Right atrium auricular region (tissue), 2 donors: ENCODE data around the gene A3GALT2. TPM values are rescaled to one million over a fixed set of nuclear protein-coding genes. Genes with fewer than 3 reads are reported as not detected.

Source experiments
- DNase-seq: peaks from one replicate; pipeline ENCODE4 v3.0.0-alpha.2; 2019; ENCODE audit warnings: low spot score
- H3K27ac ChIP-seq, 2 donors: fragments of 200-600 bp; sonication (generic); 1 replicate in 1 of 2; 2 replicates in 1 of 2; pipeline ENCODE4 v1.5.1; 2016 to 2019
- H3K27me3 ChIP-seq, 2 donors: fragments of 200-600 bp; sonication (generic); one replicate each; pipeline versions ENCODE4 v1.5.1 to v1.6.0; 2017 to 2019
- H3K36me3 ChIP-seq: fragments of 200-600 bp; sonication (generic); one replicate; pipeline ENCODE4 v1.5.1; 2016
- H3K4me1 ChIP-seq, 2 donors: fragments of 200-600 bp; sonication (generic); one replicate each; pipeline versions ENCODE4 v1.5.1 to v1.6.0; 2017 to 2019
- H3K4me3 ChIP-seq, 2 donors: fragments of 200-600 bp; sonication (generic); 1 replicate in 1 of 2; 2 replicates in 1 of 2; pipeline ENCODE4 v1.5.1; 2017 to 2019; ENCODE audit warnings: mild to moderate bottlenecking in 1 of 2, moderate library complexity in 1 of 2
- H3K9me3 ChIP-seq, 2 donors: fragments of 200-600 bp; sonication (generic); one replicate each; pipeline ENCODE4 v1.5.1; 2019
- total RNA-seq, 2 donors: library from RNA; depleted of rRNA; stranded (reverse); fragments of >200 nt; gene quantifications; one replicate each; pipeline ENCODE4 v1.1.0, GENCODE V29; 2016
- TF ChIP-seq, protein P1 (sequence below), 2 donors: fragments of 200-600 bp; sonication (generic); IDR thresholded peaks; one replicate each; pipeline ENCODE4 v1.5.1; 2019; ENCODE audit warnings: antibody characterized with exemption in 2 of 2

Gene A3GALT2
- total RNA-seq, 2 donors from 2014 or later = not detected

DNA sequence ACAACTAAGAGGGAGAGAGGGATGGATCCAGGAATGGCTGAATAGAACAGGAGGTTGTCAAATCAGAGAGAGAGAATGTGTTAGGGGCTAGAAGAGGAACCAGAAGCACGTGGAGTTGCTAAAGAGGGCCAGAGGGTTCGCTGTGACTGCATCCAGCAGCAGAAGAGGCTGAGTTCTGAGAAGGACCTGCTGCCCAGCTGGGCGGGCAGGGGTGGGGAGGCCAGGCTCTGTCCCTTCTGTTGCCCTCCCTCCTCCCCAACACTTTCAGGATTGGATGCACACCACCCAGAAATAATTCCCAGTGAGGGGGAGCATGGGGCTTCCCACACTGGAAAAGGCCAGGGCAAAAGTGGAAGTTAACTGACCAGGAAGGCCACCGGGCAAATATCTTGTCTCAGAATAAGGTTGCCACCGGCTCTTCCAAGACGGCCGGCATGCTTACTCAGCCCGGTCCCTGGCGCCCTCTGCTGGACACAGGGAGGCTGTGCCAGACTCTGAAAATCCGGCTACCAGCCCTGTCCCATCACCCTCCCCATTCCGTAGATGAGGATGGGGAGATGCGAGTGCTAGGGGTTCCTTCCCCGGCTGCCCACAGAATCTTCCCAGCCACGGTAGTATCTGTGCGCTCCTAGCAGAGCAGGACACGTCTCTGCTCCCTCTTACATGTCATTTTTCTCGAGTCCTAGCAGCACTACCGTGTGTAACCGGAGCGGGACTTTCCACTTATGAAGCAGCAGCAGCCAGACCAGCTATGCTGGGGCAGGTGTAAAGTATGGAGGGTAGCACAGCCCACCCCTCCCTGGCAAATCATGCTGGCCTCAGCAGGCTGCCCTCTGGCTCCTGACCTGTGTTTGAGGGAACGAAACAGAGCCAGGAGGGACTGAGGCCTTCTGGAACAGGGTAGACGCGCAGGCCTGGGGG, 46.8 kb upstream of the A3GALT2 start:
- TF ChIP-seq, protein P1, sequence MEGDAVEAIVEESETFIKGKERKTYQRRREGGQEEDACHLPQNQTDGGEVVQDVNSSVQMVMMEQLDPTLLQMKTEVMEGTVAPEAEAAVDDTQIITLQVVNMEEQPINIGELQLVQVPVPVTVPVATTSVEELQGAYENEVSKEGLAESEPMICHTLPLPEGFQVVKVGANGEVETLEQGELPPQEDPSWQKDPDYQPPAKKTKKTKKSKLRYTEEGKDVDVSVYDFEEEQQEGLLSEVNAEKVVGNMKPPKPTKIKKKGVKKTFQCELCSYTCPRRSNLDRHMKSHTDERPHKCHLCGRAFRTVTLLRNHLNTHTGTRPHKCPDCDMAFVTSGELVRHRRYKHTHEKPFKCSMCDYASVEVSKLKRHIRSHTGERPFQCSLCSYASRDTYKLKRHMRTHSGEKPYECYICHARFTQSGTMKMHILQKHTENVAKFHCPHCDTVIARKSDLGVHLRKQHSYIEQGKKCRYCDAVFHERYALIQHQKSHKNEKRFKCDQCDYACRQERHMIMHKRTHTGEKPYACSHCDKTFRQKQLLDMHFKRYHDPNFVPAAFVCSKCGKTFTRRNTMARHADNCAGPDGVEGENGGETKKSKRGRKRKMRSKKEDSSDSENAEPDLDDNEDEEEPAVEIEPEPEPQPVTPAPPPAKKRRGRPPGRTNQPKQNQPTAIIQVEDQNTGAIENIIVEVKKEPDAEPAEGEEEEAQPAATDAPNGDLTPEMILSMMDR (IDR thresholded peaks at IDR 0.05) = peak; percentile 90 to 98
- Histone ChIP-seq H3K4me3 (no peak overlapping the region), H3K27me3 (no peaks in the 10 kb centered on the region), H3K9me3 (no peaks in the 10 kb centered on the region), H3K27ac (peak overlapping the region; percentile 87 to 89), H3K36me3 (no peaks in the 10 kb centered on the region), H3K4me1 (peaks cover 0 to 55% of the 10 kb centered on the region in 2 donors)
- DNase-seq = peak; percentile 90

DNA sequence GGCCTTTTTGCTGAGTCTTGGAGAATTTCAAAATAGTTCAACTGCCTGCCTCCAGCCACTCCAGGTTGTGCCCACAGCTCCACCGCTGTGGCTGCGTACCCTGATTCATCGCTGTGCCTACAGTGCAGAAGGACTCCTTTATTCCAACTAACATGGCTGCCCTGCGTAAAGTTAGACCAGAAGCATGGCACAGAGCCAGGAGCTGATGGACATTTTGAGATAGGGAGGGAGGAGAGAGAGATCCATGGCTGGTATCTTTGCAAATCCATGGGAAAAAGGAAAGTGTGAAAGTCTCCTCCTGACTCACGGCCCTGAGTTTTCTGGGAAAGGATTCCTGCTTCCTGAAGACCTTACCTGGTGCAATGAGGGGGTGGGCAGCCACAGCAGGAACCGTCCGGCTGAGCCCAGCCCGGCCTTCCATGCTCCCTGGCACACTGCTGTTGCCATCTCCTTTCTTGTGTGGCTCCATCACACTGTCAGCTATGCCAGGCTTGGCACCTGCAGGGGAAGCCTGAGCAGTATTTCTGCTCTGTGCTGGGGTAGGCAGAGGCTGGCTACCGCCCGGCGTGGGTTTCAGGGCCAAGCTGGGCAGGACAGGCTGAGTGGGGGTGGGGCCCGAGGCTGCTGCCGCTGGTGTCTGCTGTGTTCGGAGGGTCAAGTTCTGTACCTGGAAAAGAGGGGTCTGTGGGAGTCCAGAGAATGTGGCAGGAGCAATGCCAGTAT, 46.0 kb upstream of the A3GALT2 start:
- no peaks in the 10 kb centered on the region for H3K9me3 ChIP-seq
- H3K27ac ChIP-seq = peak overlapping the region; percentile 87 to 89
- H3K27me3 ChIP-seq = no peaks in the 10 kb centered on the region
- H3K4me3 ChIP-seq = no peak overlapping the region
- no peaks in the 10 kb centered on the region for H3K36me3 ChIP-seq
- no peak for DNase-seq
- TF ChIP-seq, protein P1 (IDR thresholded peaks at IDR 0.05) = no peak
- H3K4me1 ChIP-seq = peaks cover 0 to 63% of the 10 kb centered on the region in 2 donors

DNA sequence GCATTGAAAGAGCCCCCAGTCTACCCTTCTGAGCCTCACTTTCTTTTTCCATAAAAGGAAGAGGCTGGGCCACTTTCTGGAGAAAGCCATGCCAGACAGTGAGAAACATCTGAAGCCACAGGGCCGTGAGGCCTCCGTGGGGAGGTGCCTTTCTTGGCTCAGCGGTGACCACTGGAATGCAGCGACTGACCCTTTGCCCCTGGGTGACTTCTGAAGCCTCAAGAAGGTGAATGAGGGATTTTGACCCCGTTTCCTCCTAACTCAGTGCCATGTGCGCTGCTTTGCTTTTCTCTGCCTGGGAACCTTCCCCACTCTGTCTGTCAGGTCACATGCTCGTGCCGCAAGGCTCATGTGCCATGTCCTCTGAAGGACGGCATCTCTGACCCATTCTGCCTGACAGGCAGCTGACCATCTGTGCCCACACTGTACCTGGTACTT, 44.7 kb upstream of the A3GALT2 start:
- Histone ChIP-seq H3K4me1 (peaks cover 0 to 74% of the 10 kb centered on the region in 2 donors), H3K4me3 (no peak overlapping the region), H3K36me3 (no peaks in the 10 kb centered on the region), H3K27ac (peak overlapping the region; percentile 87 to 89), H3K27me3 (no peaks in the 10 kb centered on the region), H3K9me3 (no peaks in the 10 kb centered on the region)
- TF ChIP-seq, protein P1 (IDR thresholded peaks at IDR 0.05) = no peak
- DNase-seq = no peak

DNA sequence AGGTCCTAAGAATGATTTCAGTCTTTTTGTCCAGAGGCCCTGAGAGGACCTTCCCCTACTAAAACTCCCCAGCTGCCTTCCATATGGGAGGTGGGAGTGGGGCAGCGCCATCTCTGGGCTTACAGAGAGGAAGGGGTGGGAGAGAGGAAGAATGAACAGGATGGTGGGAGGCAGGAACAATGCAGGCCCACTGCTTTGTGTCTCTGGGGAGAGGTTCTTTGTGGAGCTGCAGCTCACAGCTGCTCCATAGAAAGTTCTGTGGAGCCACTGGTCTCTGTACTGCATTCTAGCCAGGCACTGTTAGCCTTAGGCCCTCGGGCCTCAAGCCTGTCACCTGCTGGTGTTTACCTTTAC, 43.6 kb upstream of the A3GALT2 start:
- DNase-seq = no peak

DNA sequence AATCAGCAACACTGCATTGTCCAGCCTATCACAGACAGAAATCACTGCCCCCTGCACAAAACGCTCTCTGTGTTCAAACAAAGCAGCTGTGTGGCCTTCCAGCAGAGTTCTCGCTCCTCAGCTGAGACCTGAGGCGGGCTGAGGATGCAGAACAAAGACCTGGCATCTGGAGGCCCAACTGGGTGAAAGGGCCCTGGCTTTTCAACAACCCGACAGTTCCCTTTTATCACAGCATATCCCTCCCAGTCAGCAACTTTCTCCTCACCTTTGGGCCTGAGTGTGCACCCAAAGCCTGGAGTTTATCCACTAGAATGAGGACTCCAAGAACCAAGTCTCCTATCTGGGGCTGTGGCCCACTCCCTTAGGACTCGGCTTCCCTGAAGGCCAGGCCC, 42.6 kb upstream of the A3GALT2 start:
- H3K27ac ChIP-seq = peak overlapping the region; percentile 87 to 89
- TF ChIP-seq, protein P1 (IDR thresholded peaks at IDR 0.05) = no peak
- no peaks in the 10 kb centered on the region for H3K27me3 ChIP-seq
- H3K4me1 ChIP-seq = peaks cover 0 to 78% of the 10 kb centered on the region in 2 donors
- H3K9me3 ChIP-seq = no peaks in the 10 kb centered on the region
- no peak overlapping the region for H3K4me3 ChIP-seq
- H3K36me3 ChIP-seq = no peaks in the 10 kb centered on the region
- DNase-seq = no peak

More for the DNA sequence above, 43.6 kb upstream of the A3GALT2 start:
- TF ChIP-seq, protein P1 (IDR thresholded peaks at IDR 0.05) = no peak
- no peaks in the 10 kb centered on the region for H3K36me3 ChIP-seq
- H3K9me3 ChIP-seq = no peaks in the 10 kb centered on the region
- H3K4me1 ChIP-seq = peaks cover 0 to 78% of the 10 kb centered on the region in 2 donors
- no peaks in the 10 kb centered on the region for H3K27me3 ChIP-seq
- H3K4me3 ChIP-seq = no peak overlapping the region
- H3K27ac ChIP-seq = peak overlapping the region; percentile 87 to 89
